OCI-LY7 (cell line): ENCODE data around the gene GRAMD1B. TPM values are rescaled to one million over a fixed set of nuclear protein-coding genes. Genes with fewer than 3 reads are reported as not detected.

Experiments
- BruUV-seq: library from RNA; stranded (reverse); fragments of 400-500 nt; replicated peaks from 2 replicates; lab custom pipeline; 2021; lab: Mats Ljungman, UMichigan
- CTCF ChIA-PET: fragments of 300-600 bp; sonication (Branson Sonifier 250); formaldehyde crosslinking; loops from one replicate; lab custom pipeline; 2022; ENCODE audit warnings: antibody characterized with exemption; ENCODE audit not compliant: unreplicated experiment; lab: Charles Lee
- POLR2A ChIA-PET: fragments of 300-600 bp; sonication (Branson Sonifier 250); formaldehyde crosslinking; loops from one replicate; lab custom pipeline; 2022; ENCODE audit warnings: antibody characterized with exemption; lab: Charles Lee
- DNase-seq: peaks from one replicate; pipeline ENCODE4 v3.0.0-alpha.2; 2015; ENCODE audit warnings: low spot score
- H2AFZ ChIP-seq: fragments of 200-600 bp; sonication (generic), shearing (Covaris generic); 2 replicates; pipeline ENCODE4 v1.6.1; 2014; ENCODE audit warnings: mild to moderate bottlenecking, antibody characterized with exemption, low read length, moderate library complexity
- H3K27ac ChIP-seq: fragments of 200-600 bp; sonication (generic); 2 replicates; pipeline ENCODE4 v1.5.1; 2014; ENCODE audit warnings: mixed run types, low read depth, mild to moderate bottlenecking, moderate library complexity, low read length, inconsistent platforms; ENCODE audit not compliant: poor library complexity, severe bottlenecking
- H3K36me3 ChIP-seq: fragments of 200-600 bp; sonication (generic); 2 replicates; pipeline ENCODE4 v1.6.1; 2014; ENCODE audit warnings: mild to moderate bottlenecking, antibody characterized with exemption, low read length, moderate library complexity, mixed read lengths; ENCODE audit not compliant: insufficient read depth
- H3K4me1 ChIP-seq: fragments of 200-600 bp; sonication (generic); 2 replicates; pipeline ENCODE4 v1.5.1; 2014; ENCODE audit warnings: mild to moderate bottlenecking, low read length; ENCODE audit not compliant: insufficient read depth, poor library complexity, severe bottlenecking
- H3K4me2 ChIP-seq: fragments of 200-600 bp; sonication (generic); 2 replicates; pipeline ENCODE4 v1.6.1; 2014; ENCODE audit warnings: mild to moderate bottlenecking, low read length
- H3K4me3 ChIP-seq: fragments of 200-600 bp; sonication (generic); 2 replicates; pipeline ENCODE4 v1.5.1; 2014; ENCODE audit warnings: mild to moderate bottlenecking, low read depth, low read length; ENCODE audit not compliant: poor library complexity, severe bottlenecking
- H3K79me2 ChIP-seq: fragments of 200-600 bp; sonication (generic); 2 replicates; pipeline ENCODE4 v1.6.1; 2016; ENCODE audit warnings: low read depth, mild to moderate bottlenecking, low read length, moderate library complexity, mixed read lengths; ENCODE audit not compliant: insufficient read depth
- H3K9me2 ChIP-seq: fragments of 200-600 bp; sonication (generic); 2 replicates; pipeline ENCODE4 v1.6.1; 2016; ENCODE audit warnings: mild to moderate bottlenecking, low read length, mixed read lengths; ENCODE audit not compliant: insufficient read depth
- H3K9me3 ChIP-seq: fragments of 200-600 bp; sonication (generic); 2 replicates; pipeline ENCODE4 v1.6.1; 2014; ENCODE audit warnings: mild to moderate bottlenecking, mixed run types, low read length, mixed read lengths
- H4K20me1 ChIP-seq: fragments of 200-600 bp; sonication (generic); 2 replicates; pipeline ENCODE4 v1.6.1; 2014; ENCODE audit warnings: mild to moderate bottlenecking, antibody characterized with exemption, low read length, moderate library complexity, mixed read lengths; ENCODE audit not compliant: insufficient read depth
- EZH2phosphoT487 ChIP-seq: fragments of 200-600 bp; sonication (generic); IDR thresholded peaks from 2 replicates; pipeline ENCODE4 v1.6.1; 2018; ENCODE audit warnings: low read depth, borderline replicate concordance, mild to moderate bottlenecking, mixed run types, antibody characterized with exemption, low read length, moderate library complexity, mixed read lengths
- intact Hi-C: fragments of 100-400 bp; cut with micrococcal nuclease; formaldehyde crosslinking; loops from one replicate; pipeline ENCODE4 v1.10.0; 2022; ENCODE audit not compliant: unreplicated experiment
- total RNA-seq, 2 experiments: library from RNA; depleted of rRNA in 1 of 2; stranded (reverse); fragments of >200 nt in 1 of 2; shearing (Covaris generic) in 1 of 2; gene quantifications; 2 replicates each; pipeline ENCODE4 v1.2.3, GENCODE V29; 2014 to 2022
- TF ChIP-seq, protein P1 (sequence below): fragments of 200-600 bp; sonication (generic); conservative IDR thresholded peaks from 2 replicates; pipeline ENCODE4 v1.5.1; 2014; ENCODE audit warnings: mild to moderate bottlenecking, antibody characterized with exemption, low read length, moderate library complexity, mixed read lengths

The GRAMD1B gene
- total RNA-seq, 2 experiments from 2014 or later, result 0.16 TPM; not detected in 1

DNA sequence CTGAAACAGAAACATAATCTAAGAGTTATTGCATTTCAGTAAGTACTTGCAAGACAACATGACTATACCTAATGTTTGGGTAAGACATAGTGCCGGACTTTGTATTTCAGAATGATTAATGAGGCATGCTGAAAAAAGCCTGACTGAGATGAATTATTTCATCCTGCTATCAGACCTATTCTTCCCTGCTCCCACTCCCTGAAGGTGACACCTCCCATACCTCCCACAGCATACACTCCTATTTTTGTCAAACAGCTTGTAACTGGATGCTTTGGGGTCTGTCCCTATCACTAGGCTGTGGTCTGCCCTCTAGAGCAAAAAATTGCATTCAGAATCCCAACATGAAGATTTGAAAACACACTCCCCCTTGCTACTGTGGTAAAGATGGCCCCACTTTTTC lies 235.2 kb downstream of the GRAMD1B start:
- Histone ChIP-seq H3K36me3 (no peaks in the 10 kb centered on the region), H3K27ac (no peak overlapping the region), H3K4me3 (no peak overlapping the region), H3K4me2 (no peak overlapping the region), H3K79me2 (no peaks in the 10 kb centered on the region), H4K20me1 (no peaks in the 10 kb centered on the region), H2AFZ (no peak overlapping the region), H3K4me1 (peaks cover 3% of the 10 kb centered on the region), H3K9me3 (no peaks in the 10 kb centered on the region), H3K9me2 (no peaks in the 10 kb centered on the region)
- ChIA-PET CTCF (no interaction called here), POLR2A (no interaction called here)
- TF ChIP-seq, protein P1, sequence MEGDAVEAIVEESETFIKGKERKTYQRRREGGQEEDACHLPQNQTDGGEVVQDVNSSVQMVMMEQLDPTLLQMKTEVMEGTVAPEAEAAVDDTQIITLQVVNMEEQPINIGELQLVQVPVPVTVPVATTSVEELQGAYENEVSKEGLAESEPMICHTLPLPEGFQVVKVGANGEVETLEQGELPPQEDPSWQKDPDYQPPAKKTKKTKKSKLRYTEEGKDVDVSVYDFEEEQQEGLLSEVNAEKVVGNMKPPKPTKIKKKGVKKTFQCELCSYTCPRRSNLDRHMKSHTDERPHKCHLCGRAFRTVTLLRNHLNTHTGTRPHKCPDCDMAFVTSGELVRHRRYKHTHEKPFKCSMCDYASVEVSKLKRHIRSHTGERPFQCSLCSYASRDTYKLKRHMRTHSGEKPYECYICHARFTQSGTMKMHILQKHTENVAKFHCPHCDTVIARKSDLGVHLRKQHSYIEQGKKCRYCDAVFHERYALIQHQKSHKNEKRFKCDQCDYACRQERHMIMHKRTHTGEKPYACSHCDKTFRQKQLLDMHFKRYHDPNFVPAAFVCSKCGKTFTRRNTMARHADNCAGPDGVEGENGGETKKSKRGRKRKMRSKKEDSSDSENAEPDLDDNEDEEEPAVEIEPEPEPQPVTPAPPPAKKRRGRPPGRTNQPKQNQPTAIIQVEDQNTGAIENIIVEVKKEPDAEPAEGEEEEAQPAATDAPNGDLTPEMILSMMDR, result no peak
- TF ChIP-seq EZH2phosphoT487, result no peak
- no TSS peak for BruUV-seq
- intact Hi-C loops, result no loop called here
- no peak for DNase-seq

DNA sequence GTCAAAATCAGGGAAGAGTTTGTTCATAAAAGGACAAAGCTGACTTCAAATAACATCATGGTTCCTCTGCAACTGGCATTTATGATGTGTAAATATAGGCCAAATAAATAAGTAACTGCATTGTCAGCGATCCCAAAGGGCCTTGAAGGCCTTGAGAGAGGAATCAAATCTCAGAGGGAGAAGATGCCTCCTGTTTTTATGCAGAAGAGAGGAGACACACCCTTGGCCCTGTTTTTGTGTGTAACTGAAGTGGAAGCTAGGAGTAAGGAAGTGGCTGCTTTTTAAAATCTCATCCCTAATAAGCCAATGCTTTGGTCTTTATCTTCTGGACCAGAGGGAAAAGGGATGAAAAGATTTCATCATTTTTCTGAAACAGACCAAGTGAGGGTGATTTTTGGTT lies 240.0 kb downstream of the GRAMD1B start:
- TF ChIP-seq, protein P1, result no peak
- TF ChIP-seq EZH2phosphoT487, result no peak
- Histone ChIP-seq H3K9me3 (no peaks in the 10 kb centered on the region), H3K9me2 (no peaks in the 10 kb centered on the region), H3K79me2 (no peaks in the 10 kb centered on the region), H3K4me3 (no peak overlapping the region), H4K20me1 (no peaks in the 10 kb centered on the region), H3K36me3 (no peaks in the 10 kb centered on the region), H3K4me2 (no peak overlapping the region), H3K4me1 (no peaks in the 10 kb centered on the region), H2AFZ (no peak overlapping the region), H3K27ac (no peak overlapping the region)
- DNase-seq, result no peak
- CTCF ChIA-PET, result no interaction called here
- POLR2A ChIA-PET, result interaction anchor here (0.6 kb wide), 1 partner anchor 413 kb away, joined by 3 read pairs; no protein-coding TSS in a partner anchor
- BruUV-seq, result no TSS peak
- intact Hi-C loops, result no loop called here

DNA sequence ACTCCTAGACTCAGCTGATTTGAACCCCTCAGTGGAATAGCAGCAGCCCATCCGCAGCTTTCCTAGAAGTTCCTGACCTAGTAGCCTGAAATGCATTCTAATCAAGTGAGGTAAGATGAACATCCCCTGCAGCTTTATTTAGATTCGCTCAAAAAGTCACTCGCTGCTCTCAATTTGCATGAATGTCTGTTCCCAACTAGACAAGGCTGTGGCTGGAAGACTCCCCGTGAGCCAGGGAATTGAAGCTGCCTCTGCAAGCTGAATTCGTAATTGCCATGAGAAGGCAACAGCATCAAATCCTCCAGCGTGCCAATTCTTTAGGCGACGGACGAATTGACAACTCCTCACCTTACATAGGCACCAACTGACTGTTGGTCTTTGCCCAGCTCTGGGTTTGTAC lies 241.5 kb downstream of the GRAMD1B start:
- Histone ChIP-seq H2AFZ (no peak overlapping the region), H3K79me2 (no peaks in the 10 kb centered on the region), H4K20me1 (no peaks in the 10 kb centered on the region), H3K4me1 (no peaks in the 10 kb centered on the region), H3K9me3 (no peaks in the 10 kb centered on the region), H3K4me2 (no peak overlapping the region), H3K4me3 (no peak overlapping the region), H3K36me3 (no peaks in the 10 kb centered on the region), H3K9me2 (no peaks in the 10 kb centered on the region), H3K27ac (no peak overlapping the region)
- no peak for TF ChIP-seq EZH2phosphoT487
- TF ChIP-seq, protein P1, result no peak
- POLR2A ChIA-PET, result no interaction called here
- intact Hi-C loops, result no loop called here
- BruUV-seq, result no TSS peak
- CTCF ChIA-PET, result no interaction called here
- no peak for DNase-seq
